ENCODE measurements around the gene TM9SF2.

The TM9SF2 gene

DNA sequence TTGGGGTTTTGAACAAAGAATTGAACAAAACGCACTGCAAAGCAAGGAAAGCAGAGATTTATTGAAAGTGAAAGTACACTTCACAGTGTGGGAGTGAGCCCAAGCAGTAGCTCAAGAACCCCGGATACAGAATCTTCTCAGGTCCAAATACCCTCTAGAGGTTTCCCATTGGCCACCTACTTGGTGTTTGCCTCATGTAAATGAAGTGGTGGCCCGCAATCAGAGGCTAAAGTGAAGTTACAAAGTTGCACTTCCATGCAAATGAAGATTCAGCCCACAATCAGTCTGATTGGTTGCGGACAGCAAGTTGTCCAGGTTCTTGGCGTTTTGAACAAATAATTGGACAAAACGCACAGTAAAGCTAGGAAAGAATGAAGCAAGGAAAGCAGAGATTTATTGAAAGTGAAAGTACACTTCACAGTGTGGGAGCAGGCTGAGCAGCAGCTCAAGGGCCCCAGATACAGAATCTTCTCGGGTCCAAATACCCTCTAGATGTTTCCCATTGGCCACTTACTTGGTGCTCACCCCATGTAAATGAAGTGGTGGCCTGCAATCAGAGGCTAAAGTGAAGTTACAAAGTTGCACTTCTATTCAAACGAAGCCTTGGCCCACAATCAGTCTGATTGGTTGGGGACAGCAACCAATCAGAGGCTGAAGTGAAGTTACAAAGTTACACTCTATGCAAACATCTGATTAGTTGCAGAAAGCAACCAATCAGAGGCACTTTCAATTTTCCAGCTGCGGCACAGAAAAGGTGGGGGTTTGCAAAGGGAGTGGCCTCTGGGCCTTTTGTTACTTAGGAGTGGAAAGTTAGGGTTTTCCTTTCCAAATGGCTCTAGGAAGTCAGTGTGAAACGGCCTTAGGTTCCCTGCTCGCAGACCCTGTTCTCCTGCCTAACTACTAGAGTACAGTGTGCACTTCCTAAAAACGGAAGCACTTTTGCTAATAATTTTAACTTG lies 4.8 kb upstream of the TM9SF2 start:
- peak; percentile 67 for DNase-seq

DNA sequence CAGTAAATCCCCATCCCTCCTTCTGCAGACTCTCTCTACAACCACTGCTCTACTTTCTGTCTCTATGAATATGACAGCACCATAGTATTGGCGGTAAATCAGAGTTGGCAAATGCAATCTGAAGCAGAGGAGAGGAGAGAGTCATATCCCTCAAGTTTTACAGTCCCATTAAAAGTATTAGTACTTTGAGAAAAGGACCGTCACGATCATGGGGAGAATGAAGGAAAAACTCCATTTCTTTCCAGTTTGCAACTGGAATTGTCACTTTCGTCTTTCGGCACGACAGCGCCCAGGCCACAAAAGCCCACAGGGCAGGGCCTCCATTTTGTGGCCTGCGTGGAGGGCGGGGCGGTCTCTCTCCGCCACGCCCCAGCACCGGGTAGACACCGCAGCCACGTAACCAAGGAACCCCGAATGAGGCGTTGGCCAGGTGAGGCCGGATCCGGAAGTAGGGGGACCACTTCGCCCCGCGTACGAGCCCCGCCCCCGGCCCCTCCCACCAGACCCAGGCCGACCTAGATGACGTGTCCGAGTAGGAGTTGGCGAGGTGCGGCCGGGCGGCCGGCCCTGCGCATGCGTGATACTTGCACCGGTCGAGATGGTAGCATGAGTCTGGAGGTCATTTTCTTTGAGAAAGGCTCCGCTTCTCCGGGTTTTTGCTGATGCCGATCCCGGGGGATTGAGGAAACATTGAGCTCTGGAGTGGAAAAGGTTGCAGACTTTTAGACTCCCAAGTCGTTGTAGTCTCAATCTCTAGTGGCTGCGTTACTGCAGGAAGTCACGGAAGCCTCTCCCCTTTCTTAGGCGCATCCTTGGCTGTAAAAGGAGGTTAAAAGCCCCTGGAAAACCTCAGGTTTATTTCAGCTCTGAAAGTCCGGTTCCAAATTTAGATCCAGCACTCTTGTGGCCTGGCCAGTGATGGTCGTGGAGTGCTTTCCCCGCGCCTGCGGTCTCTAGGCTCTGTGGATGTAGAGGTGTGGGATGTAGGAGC lies 2.8 kb upstream of the TM9SF2 start:
- peak; percentile 95 for DNase-seq

DNA sequence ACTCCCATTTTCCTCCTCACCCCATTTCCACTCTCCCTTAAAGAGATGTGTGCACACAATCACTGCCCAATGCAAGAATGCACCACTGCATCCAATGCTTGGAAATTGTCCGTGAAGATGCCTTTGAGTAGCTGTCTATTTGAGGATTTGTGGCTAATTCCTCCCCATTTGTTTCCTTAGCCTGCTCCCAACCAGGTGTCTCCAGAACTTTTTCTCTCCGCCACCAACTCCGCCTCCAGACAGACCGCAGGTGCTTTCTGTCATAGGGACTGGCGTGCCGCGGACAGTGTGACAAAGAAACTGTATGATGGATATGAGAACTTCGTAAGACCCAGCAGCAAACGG lies 461 bp upstream of the TM9SF2 start:
- no peak for DNase-seq

DNA sequence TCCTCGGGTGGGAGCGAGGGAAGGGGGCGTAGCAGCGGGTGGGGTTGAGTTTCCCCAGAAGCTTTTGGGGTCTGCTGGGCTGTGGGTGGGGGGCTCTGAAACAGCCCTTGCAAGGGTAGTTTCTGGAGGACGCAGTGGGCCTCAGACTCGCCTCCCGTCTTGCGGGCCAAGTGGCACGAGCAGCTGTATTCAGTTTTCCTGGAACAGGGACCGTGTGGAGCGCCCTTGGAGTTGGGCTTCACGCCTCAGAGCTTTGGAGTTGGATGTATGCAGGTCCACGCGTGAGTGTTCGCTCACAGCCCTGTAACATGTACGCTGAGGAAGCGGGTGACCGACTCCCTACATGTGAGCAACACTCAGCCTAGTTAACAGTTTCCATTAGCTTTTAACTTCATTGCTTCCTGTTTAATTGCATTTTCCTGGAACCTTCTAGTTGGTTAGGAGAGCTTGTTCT lies 603 bp downstream of the TM9SF2 start:
- peak; percentile 26 for DNase-seq

DNA sequence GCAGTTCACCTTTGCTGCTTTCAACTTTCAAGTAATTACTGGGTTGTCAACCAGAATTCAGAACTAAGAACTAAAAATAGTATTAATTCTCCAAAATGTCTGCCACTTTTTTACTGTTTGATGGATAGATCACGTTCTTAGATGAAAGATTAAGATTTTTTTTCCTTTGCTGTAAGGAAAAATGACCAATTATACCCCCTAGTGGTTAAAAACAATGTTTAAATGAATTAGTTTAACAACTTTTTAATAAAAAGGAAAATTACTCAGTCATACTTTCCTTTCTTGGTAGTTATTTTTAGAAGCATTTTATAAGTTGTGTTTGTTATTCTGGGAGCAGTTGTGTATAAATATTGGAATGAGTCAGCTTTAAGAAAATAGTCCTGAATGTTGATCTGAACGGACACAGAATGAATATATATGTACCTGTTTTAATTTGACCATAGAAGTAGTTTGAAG lies 4.6 kb downstream of the TM9SF2 start:
- peak; percentile 11 for DNase-seq

DNA sequence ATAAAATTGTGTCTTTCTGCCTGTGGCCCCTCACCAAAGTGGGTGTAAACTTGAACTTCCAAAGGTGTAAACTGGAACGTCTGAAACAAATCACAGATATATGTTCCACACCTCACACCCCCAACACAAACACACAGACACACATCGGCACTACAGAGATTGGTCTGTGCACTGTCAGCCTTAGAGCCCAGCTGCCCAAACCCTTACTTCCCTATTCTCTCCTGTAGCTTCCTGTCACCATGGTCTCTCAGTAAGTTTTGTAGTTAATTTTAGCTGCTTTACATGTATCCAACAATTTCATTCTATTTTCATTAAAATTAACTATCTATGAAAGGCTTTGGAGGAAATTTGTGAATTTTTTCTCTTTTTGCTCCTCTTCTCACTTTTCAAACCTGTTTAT lies 5.4 kb downstream of the TM9SF2 start:
- no peak for DNase-seq

DNA sequence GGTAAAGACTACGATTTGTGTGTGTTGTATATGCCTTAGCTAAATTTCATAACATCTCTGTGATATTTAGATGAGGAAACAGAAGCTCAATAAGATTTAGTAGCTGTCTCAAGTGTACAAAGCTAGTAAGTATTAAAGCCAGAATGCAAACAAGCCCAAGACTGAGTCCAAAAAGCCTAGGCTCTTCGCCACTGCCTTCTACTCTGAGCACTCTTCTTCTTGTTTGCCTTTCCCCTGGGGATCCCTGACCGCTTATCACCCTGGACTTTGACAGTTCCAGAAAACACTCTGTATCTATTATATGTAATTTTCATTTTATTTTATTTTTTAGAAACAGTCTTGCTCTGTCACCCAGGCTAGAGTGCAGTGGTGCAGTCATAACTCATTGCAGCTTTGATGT lies 5.8 kb downstream of the TM9SF2 start:
- no peak for DNase-seq

DNA sequence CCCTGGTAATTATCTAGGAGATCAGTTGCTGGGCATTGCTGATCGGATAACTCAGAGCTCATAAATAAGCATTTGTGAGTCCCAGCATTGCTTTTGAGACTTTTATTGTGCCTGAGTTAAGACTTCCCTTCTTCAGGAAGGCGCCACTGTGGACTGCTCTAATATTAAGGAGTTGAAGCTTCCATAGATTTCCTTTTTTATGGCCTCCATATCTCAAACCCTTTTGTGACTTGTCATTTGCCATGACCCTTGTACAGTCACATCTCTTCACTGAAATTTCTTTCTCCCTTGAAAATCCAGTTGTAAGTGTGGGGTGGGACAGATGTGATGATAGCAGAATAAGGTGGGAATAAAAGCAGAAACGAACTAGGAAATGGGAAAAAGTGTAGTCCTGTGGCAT lies 6.3 kb downstream of the TM9SF2 start:
- DNase-seq, result no peak

DNA sequence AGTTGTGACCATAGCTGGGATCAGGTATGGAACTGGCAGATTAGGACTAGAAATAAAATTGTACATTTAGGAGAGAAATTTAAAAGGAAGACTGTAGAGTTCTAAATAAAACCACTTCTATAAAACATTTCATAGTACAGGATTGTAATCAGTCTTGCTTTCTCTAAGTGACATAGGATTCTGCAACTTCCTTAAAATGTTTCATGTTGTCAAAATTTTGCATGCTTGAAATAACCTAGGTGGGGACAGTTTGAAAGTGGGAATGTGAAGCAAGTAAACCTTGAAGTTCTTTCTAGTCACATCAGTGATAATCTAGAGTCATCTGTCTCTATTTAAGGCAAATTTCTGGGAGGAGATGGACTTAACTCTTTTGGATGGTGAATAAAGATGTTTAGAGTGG lies 6.7 kb downstream of the TM9SF2 start:
- no peak for DNase-seq

DNA sequence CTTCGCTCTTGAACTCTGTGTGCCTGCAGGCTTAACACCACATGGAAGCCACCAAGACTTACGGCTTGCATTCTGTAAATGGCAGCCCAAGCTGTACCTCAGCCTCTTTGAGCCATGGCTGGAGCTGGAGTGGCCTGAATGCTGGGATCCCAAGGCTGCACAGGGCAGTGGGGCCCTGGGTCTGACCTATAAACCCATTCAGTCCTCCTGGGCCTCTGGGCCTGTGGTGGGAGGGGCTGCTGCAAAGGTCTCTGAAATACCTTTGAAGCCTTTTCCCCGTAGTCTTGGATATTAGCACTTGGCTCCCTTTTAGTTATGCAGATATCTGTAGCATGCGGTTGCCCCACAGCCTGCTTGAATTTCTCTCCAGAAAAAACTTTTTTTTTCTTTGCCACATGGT lies 8.2 kb downstream of the TM9SF2 start:
- no peak for DNase-seq

DNA sequence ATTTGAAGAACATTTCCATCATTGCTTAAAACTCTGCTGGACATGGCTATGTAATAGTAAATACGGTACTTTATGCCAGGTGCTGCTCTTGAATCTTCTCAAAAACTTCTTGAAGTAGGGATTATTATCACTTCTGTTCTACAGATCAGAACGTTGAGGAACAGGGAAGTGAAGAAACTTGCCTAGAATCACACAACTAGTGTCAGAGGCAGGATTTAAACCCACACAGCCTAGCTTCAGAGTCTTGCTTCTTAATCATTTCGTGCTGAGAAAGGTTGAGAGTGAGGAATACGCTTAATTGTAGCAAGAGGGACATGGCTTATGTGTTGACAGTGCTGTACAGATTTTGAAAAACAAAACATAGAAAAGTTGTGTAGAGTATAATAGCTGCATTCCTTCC lies 13.5 kb downstream of the TM9SF2 start:
- no peak for DNase-seq

DNA sequence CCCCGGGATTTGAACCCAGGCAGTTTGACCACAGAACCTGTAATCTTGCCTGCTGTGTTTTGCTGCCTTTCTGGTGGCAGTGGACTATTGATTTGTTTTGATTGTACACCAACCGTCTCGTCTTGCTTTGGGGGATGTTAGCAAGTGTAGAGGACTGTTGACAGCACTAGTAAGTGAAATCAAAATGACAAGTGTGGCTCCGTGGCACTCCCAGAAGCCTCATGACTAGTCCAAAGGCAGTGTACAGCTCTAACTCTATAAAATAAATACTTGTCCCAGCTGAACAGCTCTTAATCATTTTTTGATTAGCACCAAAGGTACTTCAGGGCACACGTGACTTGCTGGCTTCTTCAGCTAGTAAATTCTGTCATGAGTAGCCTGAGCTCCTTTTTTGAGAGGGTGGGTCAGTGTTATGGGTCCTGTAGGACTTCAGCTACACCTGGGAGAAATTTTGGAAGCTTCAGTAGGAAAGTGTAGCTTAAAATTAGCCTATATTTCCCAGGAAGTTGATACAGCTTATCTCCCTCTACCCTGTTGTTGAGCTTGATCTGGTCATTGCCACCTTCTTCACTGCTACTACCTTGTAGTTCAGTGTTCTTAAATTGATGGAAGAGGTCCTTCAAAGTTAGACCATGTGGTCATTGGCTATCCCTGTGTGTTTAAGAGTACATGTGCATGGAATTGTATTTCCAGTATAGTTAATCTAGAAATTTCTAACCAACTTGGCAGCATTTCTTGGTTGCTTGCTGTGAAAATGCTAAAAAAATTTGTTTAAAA lies 15.1 kb downstream of the TM9SF2 start:
- DNase-seq, result no peak

DNA sequence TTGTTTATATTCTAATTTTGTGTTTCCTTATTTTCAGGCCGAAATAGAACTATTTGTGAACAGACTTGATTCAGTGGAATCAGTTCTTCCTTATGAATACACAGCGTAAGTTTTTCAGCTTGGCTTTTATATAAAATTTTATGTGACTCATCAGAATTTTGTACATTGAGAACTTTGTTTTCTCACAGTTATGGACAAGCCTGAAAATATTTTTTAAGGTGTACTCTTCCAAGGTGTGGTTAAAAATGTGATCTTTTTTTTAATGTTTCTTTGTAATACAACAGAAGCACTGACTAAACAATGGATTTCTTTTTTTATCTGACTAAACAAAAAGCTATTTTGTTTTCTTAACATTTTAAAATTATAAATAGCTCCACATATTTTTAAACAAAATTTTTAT lies 16.3 kb downstream of the TM9SF2 start:
- DNase-seq, result no peak

DNA sequence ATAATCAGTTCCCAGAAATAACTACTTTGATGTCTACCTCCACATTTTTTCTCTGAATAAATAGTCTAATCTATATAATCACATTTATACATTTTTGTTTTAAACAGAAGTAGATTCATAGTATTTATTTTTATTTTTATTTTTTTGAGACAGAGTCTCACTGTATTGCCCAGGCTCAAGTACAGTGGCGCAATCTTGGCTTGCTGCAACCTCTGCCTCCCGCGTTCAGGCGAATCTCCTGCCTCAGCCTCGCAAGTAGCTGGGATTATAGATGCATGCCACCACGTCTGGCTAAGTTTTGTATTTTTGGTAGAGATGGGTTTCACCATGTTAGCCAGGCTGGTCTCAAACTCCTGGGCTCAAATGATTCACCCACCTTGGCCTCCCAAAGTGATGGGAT lies 16.7 kb downstream of the TM9SF2 start:
- DNase-seq, result no peak

DNA sequence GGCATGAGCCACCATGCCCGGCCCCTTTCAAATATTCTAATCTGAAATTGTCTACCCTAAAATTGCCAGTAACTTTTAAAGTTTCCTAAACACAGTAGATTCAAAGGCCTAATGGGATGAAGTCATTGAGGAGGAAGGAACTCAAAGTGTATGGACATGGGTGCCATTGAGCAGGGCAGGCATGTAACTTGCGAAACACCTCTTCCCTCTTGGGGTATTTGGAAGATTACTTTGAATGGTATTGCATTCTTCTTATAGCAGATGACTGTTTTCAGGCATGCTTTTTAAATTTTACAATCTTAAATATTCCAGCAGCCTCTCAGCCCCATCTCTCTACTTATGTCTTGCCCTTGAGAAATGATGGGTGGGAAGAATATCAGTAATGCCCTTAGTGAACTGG lies 21.0 kb downstream of the TM9SF2 start:
- peak; percentile 27 for DNase-seq

DNA sequence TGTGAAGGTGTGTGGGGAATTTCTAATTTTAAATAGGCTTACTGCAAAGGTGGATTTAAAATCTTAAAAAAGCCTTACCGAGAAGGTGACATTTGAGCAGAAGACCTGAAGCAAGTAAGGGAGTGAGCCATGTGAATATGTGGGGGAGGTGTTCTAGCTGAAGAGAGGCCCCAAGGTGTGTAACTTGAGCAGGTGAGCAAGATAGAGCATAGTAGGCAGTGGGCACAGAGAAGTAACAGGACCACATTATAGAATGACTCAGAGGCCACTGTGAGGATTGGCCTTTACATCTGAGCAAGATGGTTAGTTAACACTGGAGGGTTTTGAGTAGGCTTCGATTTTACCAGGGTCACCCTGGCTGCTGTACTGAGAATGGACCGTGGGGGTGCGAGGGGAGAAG lies 22.6 kb downstream of the TM9SF2 start:
- DNase-seq, result no peak

DNA sequence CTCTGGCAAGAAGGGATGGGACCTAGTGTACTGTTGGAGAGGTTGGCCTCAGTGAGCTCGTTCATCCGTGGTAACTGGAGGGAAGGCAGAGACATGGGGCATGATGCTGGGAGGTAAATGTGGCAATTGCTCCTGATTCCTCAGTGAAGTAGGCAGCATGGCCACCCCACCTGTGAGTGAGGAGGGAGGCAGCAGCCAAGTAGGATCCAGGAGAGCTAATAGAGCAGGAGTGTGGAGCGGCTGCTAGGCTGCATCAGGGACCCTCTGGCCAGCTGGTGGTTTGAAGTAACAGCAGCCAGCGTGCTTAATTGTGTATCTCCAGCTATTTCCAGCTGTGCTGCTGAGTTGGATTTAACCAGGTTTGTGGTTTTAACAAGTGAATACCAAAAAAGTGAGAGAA lies 24.7 kb downstream of the TM9SF2 start:
- no peak for DNase-seq

DNA sequence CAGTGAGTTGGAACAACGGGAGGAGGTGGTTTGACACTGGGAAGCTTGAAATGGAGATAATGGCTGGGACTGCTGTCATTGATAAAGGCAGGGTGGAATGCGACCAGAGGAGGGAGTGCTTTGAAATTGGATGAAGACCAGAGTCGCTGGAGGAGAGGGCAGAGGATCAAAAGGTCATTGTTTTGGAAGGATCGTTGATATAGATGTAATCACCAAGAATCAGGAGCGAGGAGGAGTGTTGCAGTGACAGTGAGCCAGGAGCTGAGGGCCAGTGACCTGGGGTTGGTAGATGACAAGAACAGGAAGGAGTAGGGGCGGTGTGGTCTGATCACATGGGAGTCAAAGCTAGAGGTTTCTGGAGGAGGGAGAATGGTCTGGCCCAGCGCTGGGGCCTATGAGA lies 25.3 kb downstream of the TM9SF2 start:
- DNase-seq, result no peak

DNA sequence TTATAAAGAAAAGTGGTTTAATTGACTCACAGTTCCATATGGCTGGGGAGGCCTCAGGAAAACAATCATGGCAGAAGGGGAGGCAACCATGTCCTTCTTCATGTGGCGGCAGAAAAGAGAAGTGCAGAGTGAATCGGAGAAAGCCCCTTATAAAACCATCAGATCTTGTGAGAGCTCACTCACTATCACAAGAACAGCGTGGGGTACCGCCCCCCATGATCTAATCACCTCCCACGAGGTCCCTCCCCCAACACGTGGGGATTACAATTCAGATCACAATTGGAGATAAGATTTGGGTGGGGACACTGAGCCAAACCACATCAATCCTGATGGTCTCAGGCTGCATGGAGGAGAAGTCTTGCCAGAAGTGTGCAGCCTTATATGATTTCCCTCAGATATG lies 26.0 kb downstream of the TM9SF2 start:
- no peak for DNase-seq

DNA sequence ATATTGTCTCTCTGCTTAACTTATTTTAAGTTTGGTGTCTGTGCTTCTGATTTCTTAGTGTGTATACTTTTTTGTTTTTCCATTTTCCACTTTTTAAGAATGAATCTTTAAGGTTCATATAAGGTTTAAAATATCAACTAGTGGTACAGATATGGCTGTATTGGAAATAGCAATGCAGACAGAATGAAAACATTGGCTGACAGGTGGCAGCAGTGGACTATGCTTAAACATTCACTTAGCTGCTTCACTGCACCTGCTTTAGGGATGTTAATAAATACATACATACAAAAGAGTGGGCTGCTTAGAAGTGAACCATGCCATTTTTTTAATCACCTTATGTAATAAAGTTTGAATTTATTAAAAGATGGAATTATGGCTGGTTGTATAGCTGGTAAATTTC lies 27.3 kb downstream of the TM9SF2 start:
- DNase-seq, result no peak

DNA sequence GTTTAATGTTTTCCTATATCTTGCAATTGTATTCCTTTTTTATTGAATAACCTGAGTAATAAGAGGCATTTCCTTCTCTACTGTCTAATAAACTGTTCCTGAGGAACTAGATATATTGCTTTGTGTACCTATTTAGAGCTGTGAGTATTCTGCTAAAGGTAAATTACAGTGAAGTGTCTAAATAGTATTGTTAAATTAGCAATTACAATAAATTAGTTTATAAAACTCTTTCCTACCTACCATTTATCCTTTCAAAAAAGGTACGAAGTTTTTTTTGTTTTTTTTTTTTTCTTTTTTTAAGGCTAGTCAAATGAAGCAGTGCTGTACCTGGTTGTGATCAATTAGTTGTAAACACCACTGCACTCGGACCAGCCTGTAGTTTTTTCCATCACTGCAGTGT lies 34.8 kb downstream of the TM9SF2 start:
- no peak for DNase-seq

DNA sequence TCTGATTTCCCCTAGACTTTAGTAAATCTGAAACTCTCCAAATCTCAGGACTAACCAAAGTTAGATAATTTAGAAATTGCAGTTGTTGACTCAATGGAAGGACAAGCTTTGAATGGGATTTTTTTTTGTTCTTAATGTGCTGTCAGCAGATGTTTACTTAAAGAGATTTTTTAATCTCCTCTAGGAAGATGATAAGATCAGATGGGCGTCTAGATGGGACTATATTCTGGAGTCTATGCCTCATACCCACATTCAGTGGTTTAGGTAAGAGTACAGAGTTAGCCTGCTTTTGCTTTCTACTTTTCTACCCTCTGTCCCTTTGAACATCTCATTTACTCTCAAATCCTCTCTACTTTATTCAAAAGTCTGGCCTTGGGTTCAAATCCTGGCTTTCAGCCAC lies 39.3 kb downstream of the TM9SF2 start:
- no peak for DNase-seq
